GM12878 (cell line): ENCODE results near the gene SHB. TPM values are rescaled to one million over a fixed set of nuclear protein-coding genes. Genes with fewer than 3 reads are reported as not detected.

Experiments used
- ATAC-seq: fragments of 200-7000 bp; cut with Tn5 transposase; 3 replicates; pipeline ENCODE4 v1.9.1; 2020; ENCODE audit warnings: mild to moderate bottlenecking, moderate library complexity
- BruUV-seq: library from RNA; stranded (reverse); fragments of 400-500 nt; replicated peaks from 2 replicates; lab custom pipeline; 2021; lab: Mats Ljungman, UMichigan
- CTCF ChIA-PET: fragments of 300-600 bp; sonication (Branson Sonifier 250); formaldehyde crosslinking; extraction: SDS; loops from one replicate; lab custom pipeline; 2021; ENCODE audit warnings: inconsistent platforms; lab: Yijun Ruan, JAX
- POLR2A ChIA-PET: fragments of 350-600 bp; formaldehyde crosslinking; extraction: SDS; loops from one replicate; lab custom pipeline; 2021; ENCODE audit warnings: inconsistent platforms; lab: Charles Lee
- RAD21 ChIA-PET: fragments of 300-600 bp; sonication (Branson Sonifier 250); formaldehyde crosslinking; loops from one replicate; lab custom pipeline; 2023; ENCODE audit warnings: antibody characterized with exemption; ENCODE audit not compliant: unreplicated experiment; lab: Charles Lee
- SMC1A ChIA-PET: fragments of 300-600 bp; sonication (Branson Sonifier 250); formaldehyde crosslinking; loops from one replicate; lab custom pipeline; 2023; ENCODE audit not compliant: unreplicated experiment, uncharacterized antibody; lab: Charles Lee
- DNase-seq: peaks from one replicate; pipeline ENCODE4 v3.0.0-alpha.2; 2011; ENCODE audit warnings: low read depth, low spot score
- FAIRE-seq: peaks from 3 replicates; lab custom pipeline; 2011; peaks lifted over from hg19 to GRCh38; lab: Jason Lieb, UNC
- H2AFZ ChIP-seq: 2 replicates; pipeline ENCODE4 v1.6.0; 2011; ENCODE audit warnings: low read depth, low read length, control low read depth; ENCODE audit not compliant: control insufficient read depth
- H3K27ac ChIP-seq: 2 replicates; pipeline ENCODE4 v1.5.1; 2011; ENCODE audit warnings: control low read depth; ENCODE audit not compliant: control insufficient read depth, insufficient read depth
- H3K27me3 ChIP-seq, 2 experiments: replicated peaks in 1 of 2; 2 replicates each; pipeline versions ENCODE4 v1.6.0 to v1.6.1; 2011; ENCODE audit warnings: low read length in 1 of 2; ENCODE audit not compliant: control insufficient read depth in 2 of 2, insufficient read depth in 2 of 2
- H3K36me3 ChIP-seq, 2 experiments: 2 replicates each; pipeline ENCODE4 v1.5.1; 2011; ENCODE audit warnings: low read length in 1 of 2; ENCODE audit not compliant: control insufficient read depth in 2 of 2, insufficient read depth in 2 of 2
- H3K4me1 ChIP-seq: 2 replicates; pipeline ENCODE4 v1.6.1; 2011; ENCODE audit warnings: mild to moderate bottlenecking, low read length, moderate library complexity, mixed read lengths; ENCODE audit not compliant: control insufficient read depth, insufficient read depth
- H3K4me2 ChIP-seq: 2 replicates; pipeline ENCODE4 v1.6.0; 2011; ENCODE audit warnings: control low read depth; ENCODE audit not compliant: control insufficient read depth, insufficient read depth
- H3K4me3 ChIP-seq: fragments of 200-600 bp; sonication (generic); 2 replicates; pipeline ENCODE4 v1.5.1; 2016
- H3K79me2 ChIP-seq: 2 replicates; pipeline ENCODE4 v1.6.0; 2011; ENCODE audit warnings: low read length; ENCODE audit not compliant: control insufficient read depth, insufficient read depth
- H3K9ac ChIP-seq: 2 replicates; pipeline ENCODE4 v1.8.0; 2011; ENCODE audit warnings: low read length, control low read depth, mixed read lengths; ENCODE audit not compliant: control insufficient read depth, insufficient read depth
- H3K9me3 ChIP-seq: replicated peaks from 3 replicates; pipeline ENCODE4 v1.5.1; 2011; ENCODE audit warnings: mild to moderate bottlenecking, low read length; ENCODE audit not compliant: control insufficient read depth, insufficient read depth
- H4K20me1 ChIP-seq: 2 replicates; pipeline ENCODE4 v1.6.0; 2011; ENCODE audit not compliant: control insufficient read depth, insufficient read depth
- EED ChIP-seq: sonication (generic); IDR thresholded peaks from 2 replicates; pipeline ENCODE4 v1.6.1; 2016; ENCODE audit warnings: antibody characterized with exemption, low read depth
- NFXL1 ChIP-seq: fragments of 450-650 bp; IDR thresholded peaks from 2 replicates; pipeline ENCODE4 v1.6.1; 2017; ENCODE audit warnings: antibody characterized with exemption, mild to moderate bottlenecking, borderline replicate concordance
- NKRF ChIP-seq: fragments of 450-650 bp; conservative IDR thresholded peaks from 2 replicates; pipeline ENCODE4 v1.6.1; 2017; ENCODE audit warnings: mild to moderate bottlenecking, moderate library complexity
- SPI1 ChIP-seq: IDR thresholded peaks from 2 replicates; pipeline ENCODE4 v1.6.1; 2011; ENCODE audit warnings: low read depth, mild to moderate bottlenecking, low read length, moderate library complexity, borderline replicate concordance; ENCODE audit not compliant: insufficient read depth
- WGBS: methylation state at CpG from one replicate; pipeline ENCODE4 v1.1.6; 2016; ENCODE audit warnings: low lambda C conversion rate; ENCODE audit not compliant: insufficient replicate concordance, insufficient coverage; ENCODE audit errors: missing lambda C conversion rate; 5-methylcytosine and 5-hydroxymethylcytosine counted together
- in situ Hi-C: fragments of 300-500 bp; cut with MboI; formaldehyde crosslinking; loops from 9 replicates; pipeline ENCODE4 v1.14.3; 2018; ENCODE audit warnings: mixed read lengths
- intact Hi-C: fragments of 100-400 bp; cut with micrococcal nuclease; formaldehyde crosslinking; loops from one replicate; pipeline ENCODE4 v1.14.2; 2022; ENCODE audit not compliant: unreplicated experiment
- polyA plus RNA-seq, 11 experiments: library from polyadenylated mRNA; depleted of rRNA in 4 of 11; unstranded in 6 of 11; stranded (reverse) in 5 of 11; fragments of >200 nt; fragmentation: Nextera tagmentation in 4 of 11; fragmentation: Illumina TruSeq in 1 of 11; extraction: Ambion mirVana in 4 of 11; extraction: Trizol in 1 of 11; gene quantifications; 1 replicate in 1 of 11; 2 replicates in 10 of 11; pipeline versions ENCODE4 v1.2.1 to v1.2.3, GENCODE V29; 2011 to 2016; ENCODE audit warnings: inconsistent platforms in 2 of 11, missing spikeins in 2 of 11, low read depth in 1 of 11
- total RNA-seq, 4 experiments: library from RNA; depleted of rRNA in 3 of 4; stranded (reverse); fragments of >200 nt in 3 of 4; fragmentation: Illumina TruSeq in 1 of 4; extraction: Trizol in 1 of 4; gene quantifications; 2 replicates each; pipeline versions ENCODE4 v1.2.1 to v1.2.3, GENCODE V29; 2013 to 2021

Gene SHB
- total and polyA plus RNA-seq, 10 of the 15 experiments (the other 5 are each of a cell fraction or from before 2014, with no cell fraction given) = 0.29 to 6.2 (median 1.3) TPM

- Histone ChIP-seq H3K9me3 (no peaks in the 10 kb centered on the region), H3K79me2 (no peaks in the 10 kb centered on the region), H2AFZ (no peak overlapping the region), H3K4me1 (peaks cover 3% of the 10 kb centered on the region; the same call in 1 of the 2 replicates), H3K4me3 (no peak overlapping the region), H3K36me3 (no peaks in the 10 kb centered on the region), H3K27me3 (no peaks in the 10 kb centered on the region), H3K27ac (no peak overlapping the region), H4K20me1 (no peaks in the 10 kb centered on the region), H3K4me2 (no peak overlapping the region), H3K9ac (no peak overlapping the region)
- intact Hi-C loops = no loop called here
- in situ Hi-C loops = no loop called here
- SMC1A ChIA-PET = interaction anchor here (1.9 kb wide), 1 partner anchor 39 kb away, joined by 5 read pairs; no protein-coding TSS in a partner anchor
- BruUV-seq = no TSS peak
- CTCF ChIA-PET = interaction anchor here (0.6 to 1.8 kb wide), 2 partner anchors 107 to 140 kb away, joined by 3 to 5 read pairs; no protein-coding TSS in a partner anchor
- POLR2A ChIA-PET = interaction anchor here (0.6 kb wide), 1 partner anchor 61 kb away, joined by 7 read pairs; no protein-coding TSS in a partner anchor
- RAD21 ChIA-PET = interaction anchor here (1.2 kb wide), 1 partner anchor 127 kb away, joined by 3 read pairs; no protein-coding TSS in a partner anchor
- DNase-seq = no peak
- ATAC-seq = no peak
- WGBS = 58% methylated on average over 3 of the region's 3 CpGs
- FAIRE-seq = no peak
- no peak for TF ChIP-seq NKRF
Measured at GRCh38 chr9:37960631-37961030, 108.4 kb downstream of the SHB start.

GRCh38 chr9:37959976-37960375, 109.1 kb downstream of the SHB start:
- Histone ChIP-seq H4K20me1 (no peaks in the 10 kb centered on the region), H3K4me1 (peaks cover 1% of the 10 kb centered on the region; the same call in 1 of the 2 replicates), H3K4me3 (no peak overlapping the region), H3K4me2 (no peak overlapping the region), H3K27ac (no peak overlapping the region), H2AFZ (no peak overlapping the region), H3K79me2 (no peaks in the 10 kb centered on the region), H3K9ac (no peak overlapping the region), H3K9me3 (no peaks in the 10 kb centered on the region), H3K36me3 (no peaks in the 10 kb centered on the region), H3K27me3 (no peaks in the 10 kb centered on the region)
- intact Hi-C loops (no loop called here), in situ Hi-C loops (no loop called here)
- ChIA-PET CTCF (interaction anchor here (0.6 kb wide), 1 partner anchor 141 kb away, joined by 3 read pairs; no protein-coding TSS in a partner anchor), RAD21 (interaction anchor here (0.6 kb wide), 1 partner anchor 9 kb away, joined by 3 read pairs; no protein-coding TSS in a partner anchor), POLR2A (no interaction called here), SMC1A (interaction anchor here (0.5 to 1.9 kb wide), 3 partner anchors 9 to 1421 kb away, joined by 3 to 5 read pairs (median 4); no protein-coding TSS in a partner anchor)
- DNase-seq (no peak), ATAC-seq (no peak), FAIRE-seq (no peak)
- no peak for TF ChIP-seq SPI1
- no peak for TF ChIP-seq NFXL1
- no peak for TF ChIP-seq EED
- WGBS = 20% methylated on average over 4 of the region's 4 CpGs
- no TSS peak for BruUV-seq
